Measurements from ENCODE around the gene SPEF2. TPM values are rescaled to one million over a fixed set of nuclear protein-coding genes. Genes with fewer than 3 reads are reported as not detected.

SPEF2 gene
- total and polyA plus RNA-seq, 12 donors, result 3.3 to 19.7 (median 7.9) TPM

- H3K36me3 ChIP-seq (replicated peaks in 1 of 2), result no peaks in the 10 kb centered on the region
- H3K9me3 ChIP-seq (replicated peaks in 1 of 3), result no peaks in the 10 kb centered on the region
- 84 to 89% (median 85%) methylated on average over 4 to 5 of the region's 5 CpGs for WGBS, 4 donors
- no peak for TF ChIP-seq POLR2A (IDR thresholded peaks at IDR 0.05)
- TF ChIP-seq, protein P1, sequence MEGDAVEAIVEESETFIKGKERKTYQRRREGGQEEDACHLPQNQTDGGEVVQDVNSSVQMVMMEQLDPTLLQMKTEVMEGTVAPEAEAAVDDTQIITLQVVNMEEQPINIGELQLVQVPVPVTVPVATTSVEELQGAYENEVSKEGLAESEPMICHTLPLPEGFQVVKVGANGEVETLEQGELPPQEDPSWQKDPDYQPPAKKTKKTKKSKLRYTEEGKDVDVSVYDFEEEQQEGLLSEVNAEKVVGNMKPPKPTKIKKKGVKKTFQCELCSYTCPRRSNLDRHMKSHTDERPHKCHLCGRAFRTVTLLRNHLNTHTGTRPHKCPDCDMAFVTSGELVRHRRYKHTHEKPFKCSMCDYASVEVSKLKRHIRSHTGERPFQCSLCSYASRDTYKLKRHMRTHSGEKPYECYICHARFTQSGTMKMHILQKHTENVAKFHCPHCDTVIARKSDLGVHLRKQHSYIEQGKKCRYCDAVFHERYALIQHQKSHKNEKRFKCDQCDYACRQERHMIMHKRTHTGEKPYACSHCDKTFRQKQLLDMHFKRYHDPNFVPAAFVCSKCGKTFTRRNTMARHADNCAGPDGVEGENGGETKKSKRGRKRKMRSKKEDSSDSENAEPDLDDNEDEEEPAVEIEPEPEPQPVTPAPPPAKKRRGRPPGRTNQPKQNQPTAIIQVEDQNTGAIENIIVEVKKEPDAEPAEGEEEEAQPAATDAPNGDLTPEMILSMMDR (IDR thresholded peaks at IDR 0.05), result no peak
- DNase-seq, result no peak
- no peaks in the 10 kb centered on the region for H3K4me1 ChIP-seq (replicated peaks in 1 of 2)
- no peak overlapping the region for H3K4me3 ChIP-seq
- no peaks in the 10 kb centered on the region for H3K27me3 ChIP-seq
- H3K27ac ChIP-seq, result no peak overlapping the region
- intact Hi-C loops (cut with DNase I), result no loop called here
These were observed 135.8 kb downstream of the SPEF2 start for GRCh38 chr5:35753500-35753899.

DNA sequence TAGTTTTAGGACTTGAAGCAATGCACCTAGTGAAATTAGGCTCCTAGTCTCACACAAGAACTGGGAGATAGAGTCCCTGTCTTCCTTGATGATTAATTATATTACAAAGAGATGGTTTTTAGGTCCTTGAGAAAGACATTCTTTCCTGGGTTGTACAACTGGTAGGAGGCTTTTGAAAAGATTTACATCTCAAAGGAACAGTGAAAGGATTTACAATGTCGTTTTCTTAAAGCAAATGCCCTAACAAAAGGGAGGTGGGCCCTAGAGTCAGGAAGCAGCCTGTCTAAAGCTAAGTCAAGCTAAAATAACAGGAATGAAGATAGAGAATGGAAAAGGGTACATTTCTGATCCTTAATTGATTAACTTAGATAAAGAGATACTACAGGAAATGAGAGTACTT, 136.8 kb downstream of the SPEF2 start:
- TF ChIP-seq, protein P1 (IDR thresholded peaks at IDR 0.05), result no peak
- TF ChIP-seq POLR2A (IDR thresholded peaks at IDR 0.05), result no peak
- no peaks in the 10 kb centered on the region for H3K27me3 ChIP-seq
- WGBS, 4 donors, result 39 to 57% (median 50%) methylated on average over 1 of the region's 1 CpG
- no peaks in the 10 kb centered on the region for H3K36me3 ChIP-seq (replicated peaks in 1 of 2)
- H3K27ac ChIP-seq, result no peak overlapping the region
- no peak for DNase-seq
- intact Hi-C loops (cut with DNase I), result no loop called here
- no peak overlapping the region for H3K4me3 ChIP-seq
- no peaks in the 10 kb centered on the region for H3K9me3 ChIP-seq (replicated peaks in 1 of 3)
- no peaks in the 10 kb centered on the region for H3K4me1 ChIP-seq (replicated peaks in 1 of 2)

DNA sequence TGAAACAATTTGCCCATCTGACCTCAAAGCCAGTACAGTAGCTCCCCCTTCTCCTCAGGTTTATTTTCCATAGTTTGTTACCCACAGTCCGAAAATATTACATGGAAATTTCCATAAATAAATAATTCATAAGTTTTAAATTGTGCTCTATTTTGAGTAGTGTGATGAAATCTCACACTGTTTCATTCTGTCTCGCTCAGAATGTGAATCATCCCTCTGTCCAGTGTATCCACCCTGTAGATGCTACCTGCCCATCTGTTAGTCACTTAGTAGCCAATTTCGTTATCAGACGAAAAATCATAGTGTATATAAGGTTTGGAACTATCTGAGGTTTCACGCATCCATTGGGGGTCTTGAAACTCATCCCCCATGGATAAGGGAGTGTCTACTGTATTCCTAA, 138.3 kb downstream of the SPEF2 start:
- intact Hi-C loops (cut with DNase I), result no loop called here
- Histone ChIP-seq H3K9me3 (replicated peaks in 1 of 3) (no peaks in the 10 kb centered on the region), H3K4me1 (replicated peaks in 1 of 2) (no peaks in the 10 kb centered on the region), H3K4me3 (no peak overlapping the region), H3K27me3 (no peaks in the 10 kb centered on the region), H3K27ac (no peak overlapping the region), H3K36me3 (replicated peaks in 1 of 2) (no peaks in the 10 kb centered on the region)
- WGBS, 4 donors, result 73 to 92% (median 89%) methylated on average over 5 of the region's 5 CpGs
- TF ChIP-seq, protein P1 (IDR thresholded peaks at IDR 0.05), result no peak
- no peak for TF ChIP-seq POLR2A (IDR thresholded peaks at IDR 0.05)
- DNase-seq, result no peak

DNA sequence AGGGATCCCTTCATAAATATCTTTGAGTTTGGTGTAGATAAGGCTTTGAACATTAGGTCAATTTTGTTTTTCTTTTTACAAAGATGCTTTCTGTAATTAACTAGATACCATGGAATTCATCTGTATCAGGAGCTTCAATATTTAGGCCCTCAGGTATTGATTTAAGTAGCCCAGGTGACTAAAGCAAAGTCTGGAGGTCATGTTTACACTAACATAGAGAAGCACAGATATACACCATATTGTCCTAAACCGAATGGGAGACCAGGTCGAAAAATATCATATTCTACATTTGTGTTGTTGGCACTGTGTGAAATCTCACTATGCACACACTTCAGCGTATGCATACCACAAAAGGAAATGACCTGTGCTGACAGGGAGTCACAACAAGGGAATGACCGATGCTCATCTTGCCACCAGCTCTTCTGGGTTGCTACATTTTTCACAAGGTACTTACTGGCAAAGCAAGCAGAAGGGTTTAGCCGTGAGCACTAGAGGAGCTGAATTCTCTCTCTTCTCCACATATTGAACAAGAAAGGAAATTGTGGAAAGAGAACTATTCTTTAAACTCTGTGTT, 140.6 kb downstream of the SPEF2 start:
- H3K27me3 ChIP-seq, result no peaks in the 10 kb centered on the region
- H3K4me1 ChIP-seq (replicated peaks in 1 of 2), result no peaks in the 10 kb centered on the region
- TF ChIP-seq, protein P1 (IDR thresholded peaks at IDR 0.05), result no peak
- TF ChIP-seq POLR2A (IDR thresholded peaks at IDR 0.05), result no peak
- WGBS, 4 donors, result 67 to 71% (median 70%) methylated on average over 5 of the region's 5 CpGs
- no peaks in the 10 kb centered on the region for H3K36me3 ChIP-seq (replicated peaks in 1 of 2)
- intact Hi-C loops (cut with DNase I), result no loop called here
- H3K27ac ChIP-seq, result no peak overlapping the region
- no peak overlapping the region for H3K4me3 ChIP-seq
- DNase-seq, result no peak
- H3K9me3 ChIP-seq (replicated peaks in 1 of 3), result no peaks in the 10 kb centered on the region
